Islet precursor cell (in vitro differentiated cells): ENCODE results near the gene FLT1.

Experiments
- DNase-seq: peaks from one replicate; pipeline ENCODE4 v3.0.0-alpha.2; 2018

The FLT1 gene

DNA sequence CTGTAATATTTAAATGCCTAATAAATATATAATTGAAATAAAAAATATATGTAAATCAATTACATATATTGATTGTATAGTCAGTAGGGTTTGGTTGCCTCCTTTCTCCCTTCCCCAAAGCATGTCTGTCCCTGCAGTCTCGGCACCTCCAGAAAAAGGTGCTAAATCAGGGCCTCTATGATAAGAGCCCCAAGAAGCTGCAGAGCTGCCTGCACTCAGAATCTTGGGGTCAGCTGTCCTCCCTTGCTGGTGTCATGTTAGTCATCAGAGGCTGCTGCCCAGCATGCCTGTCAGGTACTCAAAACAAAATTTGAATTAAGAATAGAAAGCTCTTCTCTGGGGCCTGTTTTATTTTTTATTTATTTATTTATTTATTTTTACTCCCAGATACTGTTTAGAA lies 9.8 kb downstream of the FLT1 start:
- DNase-seq: no peak

GRCh38 chr13:28483313-28483931 lies 11.5 kb downstream of the FLT1 start:
- no peak for DNase-seq

DNA sequence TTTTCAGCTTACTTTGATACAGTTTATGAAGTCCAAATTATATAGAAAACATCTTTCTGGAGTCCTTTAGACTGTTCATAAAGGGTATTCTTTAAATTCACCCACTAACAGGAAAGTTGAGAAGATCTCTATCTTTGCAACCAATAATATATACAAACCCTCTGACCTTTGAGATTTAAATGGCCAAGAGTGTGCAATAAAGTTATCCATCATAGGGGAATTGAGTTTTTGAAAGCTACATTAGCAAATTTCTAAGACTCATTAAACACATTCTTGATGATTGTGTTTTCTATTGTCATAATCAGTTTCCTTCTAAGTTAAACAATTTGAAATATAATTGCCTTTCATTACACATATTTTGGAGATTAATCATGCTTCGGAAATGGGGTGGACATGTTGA lies 15.9 kb downstream of the FLT1 start:
- no peak for DNase-seq

DNA sequence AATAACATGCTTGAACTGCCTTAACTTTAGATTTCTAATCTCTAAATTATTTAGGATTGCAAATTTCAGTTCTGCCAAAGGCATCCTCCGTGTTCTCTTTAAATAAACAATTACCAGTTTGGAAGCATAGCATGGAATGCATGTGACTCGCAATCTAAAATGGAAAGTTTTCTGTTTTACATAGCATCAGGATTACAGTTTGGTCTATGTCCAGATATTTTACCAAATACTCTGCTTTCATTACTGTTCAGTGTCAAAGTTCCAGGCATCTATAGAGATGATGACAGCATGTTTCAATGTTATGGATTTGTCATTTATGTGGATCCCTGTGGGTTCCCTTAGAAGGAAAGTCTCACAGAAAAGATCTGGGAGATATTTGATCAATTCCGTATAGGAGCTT lies 16.8 kb downstream of the FLT1 start:
- no peak for DNase-seq

DNA sequence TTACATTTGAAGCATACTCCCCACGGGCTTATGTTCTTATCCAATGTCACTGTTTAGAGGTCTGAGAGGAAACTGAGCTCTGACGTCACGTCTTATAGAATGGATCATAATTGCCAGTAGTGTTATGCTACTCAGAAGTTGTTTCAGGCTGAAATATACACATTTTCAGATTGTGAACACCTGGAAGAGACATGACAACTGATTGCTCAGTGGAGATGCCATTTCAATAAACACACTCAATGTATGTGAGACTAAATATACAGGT lies 17.3 kb downstream of the FLT1 start:
- DNase-seq: no peak

DNA sequence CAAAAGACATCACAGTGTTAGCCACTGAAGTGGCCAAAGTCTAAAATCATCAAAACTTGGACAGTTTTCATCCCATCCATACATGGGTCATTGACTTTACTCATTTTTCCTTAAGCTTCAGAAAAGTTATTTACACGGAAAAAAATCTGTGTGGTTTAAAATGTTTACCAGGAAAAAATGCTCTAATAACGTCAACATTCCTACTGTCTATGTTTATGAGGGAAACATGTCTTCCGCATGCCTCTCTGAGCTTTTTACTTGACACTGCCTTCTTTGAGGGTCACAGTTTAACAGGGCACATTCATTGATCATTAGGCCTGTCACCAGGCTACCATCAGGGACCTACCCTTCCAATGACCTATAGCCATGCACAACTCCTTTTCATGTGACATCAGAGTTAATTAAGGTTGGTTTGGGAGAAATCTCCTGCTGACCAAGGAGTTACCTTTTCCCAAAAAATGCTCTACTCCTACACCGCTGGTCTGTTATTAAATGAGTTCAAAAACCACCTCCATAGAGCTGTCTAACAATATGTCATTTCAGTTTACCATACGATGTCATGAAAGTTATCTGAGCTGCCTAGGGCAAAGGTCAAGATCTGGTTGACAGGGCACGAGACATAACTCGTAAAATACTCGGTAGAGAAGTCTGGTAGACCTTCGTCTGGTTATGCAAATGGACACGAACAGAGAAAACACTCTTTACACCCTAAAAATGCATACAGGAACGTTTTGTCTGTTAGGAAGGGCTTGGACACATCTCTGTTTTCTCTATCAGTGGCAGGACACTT lies 17.8 kb downstream of the FLT1 start:
- DNase-seq: no peak

DNA sequence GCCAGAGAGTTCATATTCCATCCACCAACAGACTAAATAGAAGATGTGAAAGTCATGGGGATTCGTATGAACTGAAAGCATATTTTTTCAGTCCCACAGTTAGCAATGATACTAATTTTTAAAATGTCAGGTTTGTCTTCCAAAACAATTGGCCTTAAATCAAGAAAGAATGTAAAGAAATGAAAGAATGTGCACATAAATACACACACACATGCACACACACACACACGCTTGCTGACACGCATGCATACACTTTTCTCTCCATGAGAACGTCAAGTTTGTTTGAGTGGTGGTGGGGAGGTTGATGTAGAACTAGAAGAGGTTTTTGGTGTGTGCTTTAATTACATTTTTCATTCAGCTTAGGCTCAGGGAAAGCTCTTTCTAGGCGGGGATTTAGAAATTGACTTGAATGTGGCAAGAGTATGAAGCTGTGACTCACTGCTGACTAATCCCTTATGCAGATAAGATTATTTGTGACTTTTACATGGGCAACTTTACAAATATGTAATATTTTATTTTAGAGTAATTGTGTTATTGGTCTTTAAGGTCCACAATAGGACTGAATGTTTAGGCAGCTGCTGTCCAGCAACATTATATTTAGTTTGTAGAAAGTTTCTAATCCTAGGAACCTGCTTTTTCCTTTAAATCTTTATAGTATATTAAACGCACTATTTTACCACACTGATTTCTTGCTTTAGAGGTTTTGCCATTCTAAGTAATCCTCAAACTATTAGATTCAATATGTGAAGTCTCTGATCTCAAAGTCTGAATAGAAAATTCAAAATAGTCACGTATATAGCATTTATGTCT lies 18.8 kb downstream of the FLT1 start:
- no peak for DNase-seq

DNA sequence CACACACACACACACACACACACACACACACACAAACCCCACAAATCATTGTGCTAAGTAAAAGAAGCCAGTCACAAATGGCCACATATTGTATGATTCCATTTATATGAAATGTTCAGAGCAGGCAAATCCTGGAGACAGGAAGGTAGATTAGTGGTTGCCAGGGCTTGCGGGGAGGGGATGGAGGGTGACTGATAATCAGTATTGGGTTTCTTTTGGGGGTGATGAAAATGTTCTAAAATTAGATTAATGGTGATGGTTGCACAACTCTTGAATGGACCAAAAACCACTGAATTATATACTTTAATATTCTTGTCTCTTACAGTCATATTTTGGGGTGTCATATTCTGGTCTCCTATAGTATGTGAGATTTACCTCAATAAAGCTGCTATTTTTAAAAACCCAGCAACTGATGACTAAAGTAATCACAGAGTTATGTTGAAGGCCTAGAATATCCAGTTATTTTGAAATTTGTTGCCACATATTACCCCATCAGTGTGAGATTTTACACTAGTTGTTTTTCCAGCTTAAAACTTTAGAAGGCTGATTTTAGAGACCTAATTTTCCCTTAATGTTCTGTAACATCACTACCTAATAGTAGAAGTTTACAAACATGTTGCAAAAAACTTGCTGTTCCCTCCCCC lies 20.3 kb downstream of the FLT1 start:
- no peak for DNase-seq

- DNase-seq: no peak
Observed at GRCh38 chr13:28473044-28473443, 21.9 kb downstream of the FLT1 start.

GRCh38 chr13:28471421-28471820 lies 23.5 kb downstream of the FLT1 start:
- no peak for DNase-seq

- DNase-seq: no peak
Observed at GRCh38 chr13:28470296-28470695, 24.6 kb downstream of the FLT1 start.

DNA sequence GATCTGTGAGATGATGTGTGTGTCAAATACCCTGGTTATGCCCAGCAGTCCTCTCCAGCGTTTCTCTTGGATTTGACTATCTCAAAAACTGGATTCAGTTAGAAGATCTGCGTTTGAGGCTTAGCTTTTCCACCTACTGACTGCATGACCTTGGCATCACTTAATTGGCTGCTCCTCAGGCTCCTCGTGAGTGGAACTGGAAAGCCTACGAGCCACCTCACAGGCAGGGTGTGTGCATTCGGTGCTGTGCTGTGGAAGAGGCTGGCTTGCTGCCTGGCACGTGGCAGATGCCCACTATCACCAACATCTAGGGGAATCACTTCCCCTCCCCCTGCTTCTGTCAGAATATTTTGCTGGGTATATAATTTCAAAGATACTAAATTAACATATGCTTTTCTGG lies 25.6 kb downstream of the FLT1 start:
- DNase-seq: peak; percentile 31

GRCh38 chr13:28468023-28468915 lies 26.7 kb downstream of the FLT1 start:
- peak; percentile 46 for DNase-seq

GRCh38 chr13:28467034-28467433 lies 27.9 kb downstream of the FLT1 start:
- no peak for DNase-seq

DNA sequence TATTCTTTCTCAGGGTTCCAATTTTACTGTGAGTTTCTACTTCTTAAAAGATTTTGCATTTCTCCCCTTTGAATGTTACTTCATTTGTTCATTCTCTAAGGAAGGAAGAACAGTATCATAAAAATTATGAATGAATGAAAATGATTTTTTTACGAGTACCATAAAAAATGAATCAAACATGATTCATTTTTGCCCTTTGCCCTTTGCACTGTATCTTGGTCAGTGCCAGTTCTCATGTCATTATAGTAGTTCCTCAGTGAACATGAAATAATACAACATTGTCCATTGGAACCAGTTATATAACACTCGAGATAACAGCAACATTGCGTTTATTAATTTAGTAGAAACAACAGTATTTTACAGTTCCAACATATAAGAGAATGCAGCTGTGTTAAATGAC lies 28.8 kb downstream of the FLT1 start:
- DNase-seq: no peak

GRCh38 chr13:28464861-28465460 lies 30.0 kb downstream of the FLT1 start:
- no peak for DNase-seq

DNA sequence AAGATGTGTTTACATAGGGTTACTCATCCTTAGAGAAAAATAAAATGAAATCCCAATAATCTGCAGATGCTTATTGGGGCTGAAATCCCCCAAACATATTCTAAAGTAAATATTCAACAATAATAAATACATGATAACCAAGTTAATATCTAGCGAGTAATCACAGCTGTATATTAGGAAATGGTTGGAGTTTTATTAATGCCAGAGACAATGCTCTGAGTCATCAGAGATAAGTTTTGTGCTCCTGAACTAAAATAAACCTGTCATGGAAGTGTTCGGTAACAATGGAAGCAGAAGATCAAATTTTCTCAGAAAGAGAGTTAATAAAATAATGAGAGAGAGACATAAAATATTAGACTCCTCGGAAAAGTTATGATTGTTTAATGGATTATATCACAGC lies 31.4 kb downstream of the FLT1 start:
- no peak for DNase-seq

DNA sequence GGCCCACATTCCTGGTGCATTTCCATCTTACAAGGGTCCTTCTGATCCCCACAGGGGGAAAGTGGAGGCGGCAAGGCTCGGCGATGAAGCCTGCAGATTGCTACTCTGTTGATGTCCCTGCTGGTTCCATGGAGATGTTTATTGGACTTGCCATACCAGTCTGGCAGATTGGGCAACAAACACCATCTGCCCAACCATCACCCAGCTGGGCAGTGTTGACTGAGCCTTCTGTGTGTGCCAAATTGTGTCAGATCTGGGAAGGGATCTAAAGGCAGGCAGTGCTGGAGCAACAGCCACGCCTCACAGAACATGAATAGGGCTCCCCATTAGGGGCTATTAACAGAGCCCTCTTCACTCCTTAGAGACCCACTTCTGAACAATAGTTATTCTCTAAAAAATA lies 35.0 kb downstream of the FLT1 start:
- no peak for DNase-seq

DNA sequence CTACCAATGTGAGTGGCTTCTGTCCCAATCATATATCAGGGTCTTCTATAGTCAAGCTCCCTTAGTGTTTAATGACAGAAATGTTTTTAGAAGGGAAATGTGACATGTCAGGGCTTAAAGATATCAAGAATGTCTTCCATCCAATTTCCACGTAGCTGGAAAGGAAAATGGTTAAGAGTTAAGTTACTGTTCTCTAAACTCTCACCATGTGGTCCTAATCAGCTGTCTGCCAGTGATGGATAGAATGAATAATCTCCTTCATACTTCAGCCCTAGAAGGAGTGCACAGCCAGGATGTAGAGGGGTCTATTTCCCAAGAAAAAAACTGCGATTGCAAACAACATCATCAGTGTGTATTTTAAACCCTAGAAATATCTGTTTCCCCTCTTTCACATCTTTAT lies 36.3 kb downstream of the FLT1 start:
- no peak for DNase-seq

DNA sequence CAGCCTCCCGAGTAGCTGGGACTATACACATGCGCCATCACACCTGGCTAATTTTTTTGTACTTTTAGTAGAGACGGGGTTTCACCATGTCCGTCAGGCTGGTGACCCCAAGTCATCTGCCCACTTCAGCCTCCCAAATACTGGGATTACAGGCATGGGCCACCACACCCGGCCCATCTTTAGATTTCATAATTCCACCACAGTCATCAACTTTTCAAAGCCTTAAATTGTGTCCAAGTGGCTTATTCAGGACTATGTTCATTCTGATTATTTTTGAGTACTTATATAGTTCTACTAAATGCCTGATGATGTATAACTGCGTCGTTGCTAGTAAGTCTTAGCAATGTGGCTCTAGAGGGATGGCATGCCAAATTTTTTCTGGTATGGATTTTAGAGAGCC lies 36.9 kb downstream of the FLT1 start:
- no peak for DNase-seq

DNA sequence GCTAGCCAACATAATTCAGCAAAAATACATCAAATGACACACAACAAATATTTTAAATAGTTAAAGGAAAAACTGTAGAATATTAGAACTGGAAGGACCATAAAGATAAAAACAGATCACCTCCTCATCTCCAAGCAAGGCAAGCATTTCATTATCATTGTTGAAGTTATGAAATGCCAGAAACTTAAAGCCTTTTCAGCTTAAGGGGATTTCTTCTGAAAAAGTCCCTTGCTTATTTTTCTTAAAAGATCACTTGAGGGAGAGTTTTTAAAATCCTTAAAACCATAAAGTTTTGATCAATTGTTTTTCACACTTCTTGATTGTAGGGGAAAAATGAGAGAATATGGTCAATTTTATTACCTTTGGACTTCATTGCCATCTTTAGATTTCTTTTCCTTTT lies 37.4 kb downstream of the FLT1 start:
- no peak for DNase-seq

GRCh38 chr13:28455580-28456194 lies 39.2 kb downstream of the FLT1 start:
- DNase-seq: no peak
